GM12872 (cell line): Measurements from ENCODE around the gene HBS1L.

Experiments
- TF ChIP-seq, protein P1 (sequence below): IDR thresholded peaks from 3 replicates; pipeline ENCODE4 v1.5.1; 2011; ENCODE audit warnings: low read depth, mild to moderate bottlenecking, low read length, moderate library complexity; ENCODE audit not compliant: insufficient read depth

The HBS1L gene

DNA sequence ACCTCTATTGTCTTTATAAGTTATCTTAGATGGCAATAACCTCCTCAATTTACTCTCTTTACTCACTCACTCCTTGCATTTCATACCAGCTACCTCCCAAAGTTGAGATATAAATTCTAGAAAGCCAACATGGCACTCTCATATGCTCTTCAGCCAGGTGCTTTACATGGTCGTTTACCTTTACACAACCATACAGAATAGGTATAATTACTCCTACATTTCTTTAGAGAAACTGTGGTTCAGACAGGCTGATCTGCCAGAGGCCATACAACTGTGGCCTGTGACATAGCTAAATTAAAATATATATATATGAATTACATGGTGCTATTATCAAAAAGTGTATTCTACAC is 45.7 kb downstream of the HBS1L start:
- TF ChIP-seq, protein P1, sequence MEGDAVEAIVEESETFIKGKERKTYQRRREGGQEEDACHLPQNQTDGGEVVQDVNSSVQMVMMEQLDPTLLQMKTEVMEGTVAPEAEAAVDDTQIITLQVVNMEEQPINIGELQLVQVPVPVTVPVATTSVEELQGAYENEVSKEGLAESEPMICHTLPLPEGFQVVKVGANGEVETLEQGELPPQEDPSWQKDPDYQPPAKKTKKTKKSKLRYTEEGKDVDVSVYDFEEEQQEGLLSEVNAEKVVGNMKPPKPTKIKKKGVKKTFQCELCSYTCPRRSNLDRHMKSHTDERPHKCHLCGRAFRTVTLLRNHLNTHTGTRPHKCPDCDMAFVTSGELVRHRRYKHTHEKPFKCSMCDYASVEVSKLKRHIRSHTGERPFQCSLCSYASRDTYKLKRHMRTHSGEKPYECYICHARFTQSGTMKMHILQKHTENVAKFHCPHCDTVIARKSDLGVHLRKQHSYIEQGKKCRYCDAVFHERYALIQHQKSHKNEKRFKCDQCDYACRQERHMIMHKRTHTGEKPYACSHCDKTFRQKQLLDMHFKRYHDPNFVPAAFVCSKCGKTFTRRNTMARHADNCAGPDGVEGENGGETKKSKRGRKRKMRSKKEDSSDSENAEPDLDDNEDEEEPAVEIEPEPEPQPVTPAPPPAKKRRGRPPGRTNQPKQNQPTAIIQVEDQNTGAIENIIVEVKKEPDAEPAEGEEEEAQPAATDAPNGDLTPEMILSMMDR, result no peak

DNA sequence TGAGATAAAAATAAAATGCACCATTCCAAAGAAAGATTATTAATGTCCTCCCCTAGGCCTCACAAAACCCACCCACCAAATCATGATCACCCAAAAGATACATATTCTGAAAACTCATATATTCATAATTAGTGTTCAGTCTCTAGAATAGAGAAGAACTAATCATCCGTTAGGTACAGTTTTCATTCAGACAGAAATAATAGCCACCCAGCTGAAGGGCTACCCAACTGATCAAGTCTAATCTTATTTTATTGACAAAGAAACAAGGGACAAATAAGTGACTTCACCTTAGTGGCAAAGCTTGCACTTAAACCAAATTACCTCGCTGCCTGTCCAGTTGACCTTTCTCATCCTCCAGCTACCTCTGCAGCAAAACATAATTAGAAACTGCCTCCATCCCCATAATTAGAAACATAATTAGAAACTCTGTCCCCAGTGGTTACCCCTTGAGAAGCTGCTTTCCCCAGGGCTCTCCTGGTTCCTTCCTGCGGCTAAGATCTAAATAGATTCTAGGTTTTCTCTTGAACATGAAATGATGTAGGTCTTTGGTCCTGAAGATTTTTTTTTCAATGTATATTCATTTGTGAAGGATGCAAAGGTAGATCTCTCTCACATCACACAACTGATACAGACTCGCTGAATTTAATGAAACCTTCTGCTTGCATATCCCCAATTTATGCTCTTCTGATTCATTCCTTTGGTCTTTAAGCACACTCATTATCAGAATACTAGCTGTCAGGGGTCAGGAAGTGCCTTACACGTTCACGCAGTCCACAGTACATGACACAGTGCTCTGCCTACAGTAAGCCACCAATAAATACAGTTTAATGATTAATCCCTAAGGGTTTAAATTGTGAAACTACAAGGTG is 46.3 kb downstream of the HBS1L start:
- TF ChIP-seq, protein P1, result peak; percentile 1; the same call in 1 of the 3 replicates

DNA sequence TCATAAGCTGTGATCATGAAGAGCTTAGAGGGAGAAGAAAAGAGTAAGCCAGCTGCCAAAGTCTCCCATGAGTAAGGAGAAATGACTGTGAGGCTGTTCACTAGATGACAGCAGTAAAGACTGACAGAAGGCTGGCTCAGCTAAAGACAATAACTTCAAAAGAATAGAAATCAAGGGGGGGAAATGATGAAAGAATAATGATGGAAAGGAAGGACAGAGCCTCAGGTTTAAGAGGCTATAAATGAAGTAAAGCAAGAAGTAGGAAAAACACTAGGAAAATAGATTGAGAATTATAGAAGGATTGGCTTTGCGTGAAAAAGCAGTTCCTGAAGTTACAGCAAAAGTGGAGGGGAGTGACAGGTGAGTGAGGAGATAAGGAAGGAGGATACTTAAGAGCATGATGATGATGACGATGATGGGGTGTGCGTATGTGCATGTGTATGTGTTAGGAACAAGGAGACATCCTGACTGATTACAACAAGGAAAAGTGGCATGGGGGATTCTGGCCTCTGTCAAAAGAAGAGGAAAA is 48.2 kb downstream of the HBS1L start:
- TF ChIP-seq, protein P1, result no peak

DNA sequence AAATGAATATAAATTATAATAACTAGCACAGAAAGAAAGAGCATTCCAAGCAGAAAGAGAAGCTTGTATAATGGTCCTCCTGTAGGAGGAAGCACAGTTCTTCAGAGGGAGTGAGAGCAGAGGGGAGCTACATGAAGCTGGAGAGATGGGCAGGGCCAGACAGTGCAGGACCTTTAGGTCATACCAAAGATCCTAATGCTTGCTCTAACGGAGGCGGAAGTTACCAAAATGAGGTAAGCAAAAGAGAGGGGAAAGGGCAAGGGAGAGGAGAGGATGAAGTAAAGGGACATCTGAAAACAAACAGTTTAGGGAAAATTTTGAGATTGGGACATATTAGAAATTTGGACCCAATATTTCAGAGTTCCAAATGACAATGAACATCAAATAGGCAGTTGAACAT is 50.2 kb downstream of the HBS1L start:
- TF ChIP-seq, protein P1, result no peak

DNA sequence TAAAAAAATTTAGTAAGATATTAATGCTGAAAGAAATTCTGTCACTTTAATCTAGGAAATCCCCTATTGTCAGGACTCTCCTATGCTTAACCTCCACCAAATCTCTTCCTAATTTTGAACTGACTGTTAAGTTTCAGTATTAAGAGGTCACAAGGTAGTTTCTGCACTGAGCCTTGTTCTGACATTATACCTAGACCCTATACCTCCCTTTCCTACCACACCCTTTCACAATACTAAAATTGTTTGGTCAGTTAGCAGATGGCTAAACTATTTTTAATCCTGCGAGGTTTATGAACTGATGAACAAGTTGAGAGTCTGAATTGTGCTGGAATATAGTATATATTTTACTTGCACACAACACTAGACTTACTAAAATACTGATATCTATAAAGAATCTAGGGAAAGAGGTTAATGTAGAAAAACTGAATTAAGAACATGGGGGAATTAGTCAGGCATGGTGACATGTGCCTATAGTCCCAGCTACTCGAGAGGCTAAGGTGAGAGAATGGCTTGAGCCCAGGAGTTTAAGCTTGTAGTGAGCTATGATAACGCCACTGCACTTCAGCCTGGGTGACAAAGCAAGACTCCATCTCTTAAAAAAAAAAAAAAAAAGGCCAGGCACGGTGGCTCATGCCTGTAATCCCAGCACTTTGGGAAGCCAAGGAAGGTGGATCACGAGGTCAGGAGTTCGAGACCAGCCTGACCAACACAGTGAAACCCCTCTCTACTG is 51.5 kb downstream of the HBS1L start:
- TF ChIP-seq, protein P1, result no peak

DNA sequence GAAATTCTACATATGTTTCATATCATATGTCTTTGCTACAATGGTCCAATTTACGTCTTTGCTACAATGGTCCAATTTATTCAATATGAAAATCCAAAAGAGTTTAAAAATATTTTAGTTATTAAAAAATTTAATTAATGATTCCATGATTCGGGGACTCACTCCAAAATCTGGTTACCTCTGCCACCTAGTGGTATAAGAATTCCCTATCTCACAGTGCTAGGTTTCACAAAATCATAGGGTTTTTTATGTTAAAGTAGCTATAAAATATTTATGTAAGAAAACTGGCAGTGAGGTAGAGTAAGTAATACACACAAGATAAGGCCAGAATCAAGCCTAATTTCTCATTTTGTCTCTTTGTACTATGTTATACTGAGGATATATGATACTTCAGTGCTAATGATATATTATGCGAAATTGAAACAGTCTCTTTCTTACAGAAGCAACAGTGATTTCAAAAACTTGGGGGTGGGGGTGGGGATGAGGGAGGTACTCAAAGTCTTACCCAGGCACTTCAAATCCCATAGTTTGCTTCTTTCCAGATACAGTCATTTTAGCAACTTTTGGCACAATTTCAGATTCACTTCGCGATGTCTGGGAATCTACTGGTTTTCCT is 52.3 kb downstream of the HBS1L start:
- TF ChIP-seq, protein P1, result peak; percentile 41; the same call in 2 of the 3 replicates

DNA sequence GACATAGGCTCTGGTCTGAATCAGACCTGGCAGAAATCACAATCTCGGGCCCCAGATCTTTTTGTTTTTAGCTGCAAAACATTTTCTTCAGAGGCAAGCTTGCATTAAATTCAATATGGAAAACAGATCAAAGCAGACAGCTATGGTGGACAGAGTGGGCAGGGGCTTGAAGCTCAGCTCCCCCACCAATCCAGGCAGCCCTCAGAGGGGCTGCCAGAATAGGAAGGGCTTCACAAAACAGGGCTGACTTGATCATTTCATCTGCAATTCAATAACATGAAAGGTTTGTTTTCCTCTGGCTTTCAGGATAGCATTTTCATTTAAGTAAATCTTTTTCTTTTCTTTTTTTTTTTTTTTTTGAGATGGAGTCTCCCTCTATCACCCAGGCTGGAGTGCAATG is 55.5 kb downstream of the HBS1L start:
- TF ChIP-seq, protein P1, result no peak
